ENCODE data around the gene SCCPDH.

GRCh38 chr1:246795906-246796694 lies 71.9 kb downstream of the SCCPDH start:
- TF ChIP-seq YY2 (tag by site-specific recombination; IDR thresholded peaks at IDR 0.05), result no peak
- TF ChIP-seq, protein P1, sequence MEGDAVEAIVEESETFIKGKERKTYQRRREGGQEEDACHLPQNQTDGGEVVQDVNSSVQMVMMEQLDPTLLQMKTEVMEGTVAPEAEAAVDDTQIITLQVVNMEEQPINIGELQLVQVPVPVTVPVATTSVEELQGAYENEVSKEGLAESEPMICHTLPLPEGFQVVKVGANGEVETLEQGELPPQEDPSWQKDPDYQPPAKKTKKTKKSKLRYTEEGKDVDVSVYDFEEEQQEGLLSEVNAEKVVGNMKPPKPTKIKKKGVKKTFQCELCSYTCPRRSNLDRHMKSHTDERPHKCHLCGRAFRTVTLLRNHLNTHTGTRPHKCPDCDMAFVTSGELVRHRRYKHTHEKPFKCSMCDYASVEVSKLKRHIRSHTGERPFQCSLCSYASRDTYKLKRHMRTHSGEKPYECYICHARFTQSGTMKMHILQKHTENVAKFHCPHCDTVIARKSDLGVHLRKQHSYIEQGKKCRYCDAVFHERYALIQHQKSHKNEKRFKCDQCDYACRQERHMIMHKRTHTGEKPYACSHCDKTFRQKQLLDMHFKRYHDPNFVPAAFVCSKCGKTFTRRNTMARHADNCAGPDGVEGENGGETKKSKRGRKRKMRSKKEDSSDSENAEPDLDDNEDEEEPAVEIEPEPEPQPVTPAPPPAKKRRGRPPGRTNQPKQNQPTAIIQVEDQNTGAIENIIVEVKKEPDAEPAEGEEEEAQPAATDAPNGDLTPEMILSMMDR (tag by site-specific recombination; IDR thresholded peaks at IDR 0.05), result no peak
- TF ChIP-seq ZNF274 (IDR thresholded peaks at IDR 0.05; ENCODE audit: low read length), result no peak
- no peak for TF ChIP-seq ZNF274 (tag by site-specific recombination; IDR thresholded peaks at IDR 0.05; ENCODE audit: borderline replicate concordance)
- TF ChIP-seq YY1 (tag by site-specific recombination; IDR thresholded peaks at IDR 0.05), result no peak
- TF ChIP-seq TRIM28 (IDR thresholded peaks at IDR 0.05; ENCODE audit: borderline replicate concordance, low read length), result no peak
- TF ChIP-seq ZBTB7A (tag by site-specific recombination; IDR thresholded peaks at IDR 0.05; ENCODE audit: low read depth), result no peak
- TF ChIP-seq, protein P2, sequence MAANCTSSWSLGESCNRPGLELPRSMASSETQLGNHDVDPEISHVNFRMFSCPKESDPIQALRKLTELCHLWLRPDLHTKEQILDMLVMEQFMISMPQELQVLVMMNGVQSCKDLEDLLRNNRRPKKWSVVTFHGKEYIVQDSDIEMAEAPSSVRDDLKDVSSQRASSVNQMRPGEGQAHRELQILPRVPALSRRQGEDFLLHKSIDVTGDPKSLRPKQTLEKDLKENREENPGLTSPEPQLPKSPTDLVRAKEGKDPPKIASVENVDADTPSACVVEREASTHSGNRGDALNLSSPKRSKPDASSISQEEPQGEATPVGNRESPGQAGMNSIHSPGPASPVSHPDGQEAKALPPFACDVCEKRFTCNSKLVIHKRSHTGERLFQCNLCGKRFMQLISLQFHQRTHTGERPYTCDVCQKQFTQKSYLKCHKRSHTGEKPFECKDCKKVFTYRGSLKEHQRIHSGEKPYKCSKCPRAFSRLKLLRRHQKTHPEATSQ (tag by site-specific recombination; IDR thresholded peaks at IDR 0.05), result no peak
- TF ChIP-seq ZNF391 (tag by site-specific recombination; IDR thresholded peaks at IDR 0.05; ENCODE audit: borderline replicate concordance, low read depth), result no peak
- no peak for TF ChIP-seq ZNF280D (tag by site-specific recombination; IDR thresholded peaks at IDR 0.05)
- TF ChIP-seq ZNF140 (tag by site-specific recombination; IDR thresholded peaks at IDR 0.05), result no peak
- TF ChIP-seq ZFHX2 (tag by site-specific recombination; conservative IDR thresholded peaks at IDR 0.05), result no peak

All from HEK293 (cell line).